HG03565 (cell line): Measurements from ENCODE around the gene PDXK.

Experiments
- ATAC-seq: cut with Tn5 transposase; IDR thresholded peaks from one replicate; pipeline ENCODE4 v1.9.1; 2021; ENCODE audit warnings: mild to moderate bottlenecking, moderate library complexity; ENCODE audit not compliant: unreplicated experiment

Gene PDXK

GRCh38 chr21:43740497-43741156, 21.7 kb downstream of the PDXK start:
- no peak for ATAC-seq

GRCh38 chr21:43741423-43742096, 22.6 kb downstream of the PDXK start:
- no peak for ATAC-seq

GRCh38 chr21:43743947-43744346, 25.0 kb downstream of the PDXK start:
- ATAC-seq, result no peak

GRCh38 chr21:43744725-43745124, 25.8 kb downstream of the PDXK start:
- ATAC-seq, result no peak

- no peak for ATAC-seq
Measured at GRCh38 chr21:43745772-43746517, 27.0 kb downstream of the PDXK start.

GRCh38 chr21:43748622-43749021, 29.7 kb downstream of the PDXK start:
- ATAC-seq, result no peak

- no peak for ATAC-seq
Measured at GRCh38 chr21:43749651-43750262, 30.8 kb downstream of the PDXK start.

- ATAC-seq, result no peak
Measured at GRCh38 chr21:43750339-43751033, 31.6 kb downstream of the PDXK start.

- ATAC-seq, result no peak
Measured at GRCh38 chr21:43751955-43752591, 33.1 kb downstream of the PDXK start.

- no peak for ATAC-seq
Measured at GRCh38 chr21:43752758-43753438, 34.0 kb downstream of the PDXK start.

- ATAC-seq, result no peak
Measured at GRCh38 chr21:43753439-43753799, 34.5 kb downstream of the PDXK start.

GRCh38 chr21:43754948-43755781, 36.2 kb downstream of the PDXK start:
- no peak for ATAC-seq

GRCh38 chr21:43755820-43756594, 37.1 kb downstream of the PDXK start:
- ATAC-seq, result no peak

- no peak for ATAC-seq
Measured at GRCh38 chr21:43757601-43758000, 38.7 kb downstream of the PDXK start.

GRCh38 chr21:43758111-43758641, 39.2 kb downstream of the PDXK start:
- no peak for ATAC-seq

GRCh38 chr21:43758811-43759210, 39.9 kb downstream of the PDXK start:
- no peak for ATAC-seq

GRCh38 chr21:43759651-43760050, 40.7 kb downstream of the PDXK start:
- no peak for ATAC-seq

GRCh38 chr21:43760391-43760958, 41.5 kb downstream of the PDXK start:
- no peak for ATAC-seq
